HepG2 (cell line): ENCODE data around the gene SLC2A11. TPM values are rescaled to one million over a fixed set of nuclear protein-coding genes. Genes with fewer than 3 reads are reported as not detected.

ENCODE experiments used
- ATAC-seq: fragments of 200-7000 bp; cut with Tn5 transposase; 3 replicates; pipeline ENCODE4 v1.9.1; 2020; ENCODE audit warnings: mild to moderate bottlenecking, moderate library complexity
- BruUV-seq: library from RNA; stranded (reverse); fragments of 400-500 nt; replicated peaks from 2 replicates; lab custom pipeline; 2021; lab: Mats Ljungman, UMichigan
- CTCF ChIA-PET: fragments of 300-600 bp; formaldehyde crosslinking; extraction: SDS; loops from one replicate; lab custom pipeline; 2021; ENCODE audit warnings: low total read pairs, inconsistent platforms, low intra/inter-chr PET ratio; lab: Yijun Ruan, JAX
- POLR2A ChIA-PET: fragments of 350-600 bp; sonication (Branson Sonifier 250); formaldehyde crosslinking; loops from one replicate; lab custom pipeline; 2020; ENCODE audit warnings: antibody characterized with exemption, inconsistent platforms; lab: Yijun Ruan, JAX
- DNase-seq: peaks from one replicate; pipeline ENCODE4 v3.0.0-alpha.2; 2015; ENCODE audit warnings: low spot score
- FAIRE-seq: peaks from 3 replicates; lab custom pipeline; 2011; peaks lifted over from hg19 to GRCh38; lab: Jason Lieb, UNC
- H2AFZ ChIP-seq: one replicate; pipeline ENCODE4 v1.6.1; 2011; ENCODE audit warnings: low read length, inconsistent platforms
- H3K27ac ChIP-seq: fragments of 300-600 bp; 3 replicates; pipeline ENCODE4 v1.8.0; 2011; ENCODE audit warnings: mixed run types, mild to moderate bottlenecking, mixed read lengths, low read length, inconsistent platforms; ENCODE audit not compliant: insufficient read depth; ENCODE audit errors: extremely low read length
- H3K27me3 ChIP-seq, 2 experiments: fragments of 200-600 bp in 1 of 2; 2 replicates in 1 of 2; 3 replicates in 1 of 2; pipeline versions ENCODE4 v1.6.0 to v1.8.0; 2011; ENCODE audit warnings: low read length in 2 of 2, mild to moderate bottlenecking in 2 of 2, moderate library complexity in 2 of 2, inconsistent platforms in 1 of 2; ENCODE audit not compliant: insufficient read depth in 2 of 2, control insufficient read depth in 1 of 2
- H3K36me3 ChIP-seq, 2 experiments: fragments of 200-600 bp in 1 of 2; replicated peaks in 1 of 2; 2 replicates in 1 of 2; 3 replicates in 1 of 2; pipeline versions ENCODE4 v1.5.1 to v1.8.0; 2011; ENCODE audit warnings: low read length in 2 of 2, inconsistent platforms in 1 of 2; ENCODE audit not compliant: insufficient read depth in 2 of 2, control insufficient read depth in 1 of 2
- H3K4me1 ChIP-seq: 2 replicates; pipeline ENCODE4 v1.5.1; 2012; ENCODE audit warnings: low read length, inconsistent platforms; ENCODE audit not compliant: insufficient read depth
- H3K4me2 ChIP-seq: 2 replicates; pipeline ENCODE4 v1.6.0; 2011; ENCODE audit warnings: low read depth, low read length, inconsistent platforms
- H3K4me3 ChIP-seq, 3 experiments: fragments of 200-600 bp in 1 of 3; sonication (generic), shearing (Covaris generic) in 1 of 3; replicated peaks in 1 of 3; 2 replicates each; pipeline ENCODE4 v1.5.1; 2011 to 2016; ENCODE audit warnings: low read length in 3 of 3, inconsistent platforms in 2 of 3, low read depth in 2 of 3, mild to moderate bottlenecking in 2 of 3, control low read depth in 1 of 3, mixed read lengths in 1 of 3; ENCODE audit not compliant: insufficient read depth in 1 of 3
- H3K79me2 ChIP-seq: one replicate; pipeline ENCODE4 v1.6.1; 2011; ENCODE audit warnings: low read length, inconsistent platforms; ENCODE audit not compliant: insufficient read depth
- H3K9ac ChIP-seq: 2 replicates; pipeline ENCODE4 v1.6.0; 2011; ENCODE audit warnings: mild to moderate bottlenecking, low read depth, low read length, inconsistent platforms; ENCODE audit not compliant: insufficient read depth
- H3K9me3 ChIP-seq: 2 replicates; pipeline ENCODE4 v1.5.1; 2012; ENCODE audit warnings: mild to moderate bottlenecking, low read length
- H4K20me1 ChIP-seq: 2 replicates; pipeline ENCODE4 v1.6.0; 2011; ENCODE audit warnings: inconsistent platforms, mild to moderate bottlenecking, low read length, moderate library complexity; ENCODE audit not compliant: insufficient read depth
- CTCF ChIP-seq: sonication (generic); formaldehyde crosslinking; IDR thresholded peaks from 2 replicates; pipeline ENCODE4 v1.5.0; 2020; ENCODE audit warnings: mild to moderate bottlenecking, missing genetic modification reagents, moderate library complexity
- HMGXB4 ChIP-seq, 2 experiments: sonication (generic) in 1 of 2; formaldehyde crosslinking in 1 of 2; IDR thresholded peaks; 2 replicates each; pipeline versions ENCODE4 v1.4.0 to v1.6.1; 2018 to 2020; ENCODE audit warnings: missing genetic modification reagents in 2 of 2, borderline replicate concordance in 1 of 2, low read depth in 1 of 2, mild to moderate bottlenecking in 1 of 2, missing biosample characterization in 1 of 2
- PAX8 ChIP-seq: sonication (generic); formaldehyde crosslinking; IDR thresholded peaks from 2 replicates; pipeline ENCODE4 v1.8.0; 2022; ENCODE audit warnings: mild to moderate bottlenecking, missing genetic modification reagents, borderline replicate concordance
- PHB2 ChIP-seq: fragments of 450-650 bp; IDR thresholded peaks from 2 replicates; pipeline ENCODE4 v1.6.1; 2018; ENCODE audit not compliant: partially characterized antibody
- RARA ChIP-seq: IDR thresholded peaks from 2 replicates; pipeline ENCODE4 v1.6.1; 2016; ENCODE audit warnings: missing genetic modification reagents, missing compliant biosample characterization
- SATB2 ChIP-seq: sonication (generic); formaldehyde crosslinking; IDR thresholded peaks from 2 replicates; pipeline ENCODE4 v1.5.0; 2020; ENCODE audit warnings: missing genetic modification reagents
- SKI ChIP-seq: fragments of 450-650 bp; IDR thresholded peaks from one replicate; pipeline ENCODE4 v1.6.1; 2018; ENCODE audit warnings: mild to moderate bottlenecking; ENCODE audit not compliant: partially characterized antibody
- ZBTB3 ChIP-seq: sonication (generic); formaldehyde crosslinking; IDR thresholded peaks from 2 replicates; pipeline ENCODE4 v1.4.0; 2020; ENCODE audit warnings: low read depth, mild to moderate bottlenecking, moderate library complexity, missing genetic modification reagents, borderline replicate concordance
- ZNF230 ChIP-seq: sonication (generic); formaldehyde crosslinking; IDR thresholded peaks from 2 replicates; pipeline ENCODE4 v1.4.0; 2020; ENCODE audit warnings: mild to moderate bottlenecking, missing genetic modification reagents
- ZNF30 ChIP-seq: sonication (generic); formaldehyde crosslinking; IDR thresholded peaks from 2 replicates; pipeline ENCODE4 v1.5.0; 2020; ENCODE audit warnings: mild to moderate bottlenecking, missing genetic modification reagents
- ZNF441 ChIP-seq: sonication (generic); formaldehyde crosslinking; IDR thresholded peaks from 2 replicates; pipeline ENCODE4 v1.7.0; 2021; ENCODE audit warnings: missing genetic modification reagents, borderline replicate concordance
- ZNF629 ChIP-seq: sonication (generic); formaldehyde crosslinking; conservative IDR thresholded peaks from 2 replicates; pipeline ENCODE4 v1.5.0; 2020; ENCODE audit warnings: missing genetic modification reagents
- ZNF709 ChIP-seq: sonication (generic); formaldehyde crosslinking; IDR thresholded peaks from 2 replicates; pipeline ENCODE4 v1.5.0; 2020; ENCODE audit warnings: mild to moderate bottlenecking, missing genetic modification reagents
- ZNF773 ChIP-seq: sonication (generic); formaldehyde crosslinking; IDR thresholded peaks from 2 replicates; pipeline ENCODE4 v1.4.0; 2020; ENCODE audit warnings: missing genetic modification reagents, borderline replicate concordance
- WGBS: methylation state at CpG from one replicate; pipeline ENCODE4 v1.1.6; 2017; ENCODE audit warnings: low lambda C conversion rate; 5-methylcytosine and 5-hydroxymethylcytosine counted together
- in situ Hi-C: cut with HindIII; loops from 2 replicates; pipeline ENCODE4 v1.10.0; 2017; ENCODE audit warnings: low pct_unique_long_range_greater_than_20kb; ENCODE audit not compliant: extremely low pct_ligation_motif_present
- intact Hi-C: fragments of 100-400 bp; cut with micrococcal nuclease; formaldehyde crosslinking; loops from one replicate; pipeline ENCODE4 v1.10.0; 2022; ENCODE audit not compliant: unreplicated experiment
- polyA plus RNA-seq, 8 experiments: library from polyadenylated mRNA; depleted of rRNA in 3 of 8; stranded (reverse) in 7 of 8; unstranded in 1 of 8; fragments of >200 nt; fragmentation: Illumina TruSeq in 4 of 8; extraction: Trizol in 4 of 8; gene quantifications; 2 replicates each; pipeline versions ENCODE4 v1.2.1 to v1.2.3, GENCODE V29; 2011 to 2016; ENCODE audit warnings: low read depth in 4 of 8, missing spikeins in 1 of 8, mixed read lengths in 1 of 8; ENCODE audit not compliant: insufficient read depth in 1 of 8
- total RNA-seq, 5 experiments: library from RNA; depleted of rRNA; stranded (reverse); fragments of >200 nt; fragmentation: Illumina TruSeq; extraction: Trizol; gene quantifications; 2 replicates each; pipeline ENCODE4 v1.2.3, GENCODE V29; 2016; ENCODE audit warnings: low read depth in 1 of 5

The SLC2A11 gene
- total and polyA plus RNA-seq, 2 of the 13 experiments (the other 11 are each of a cell fraction or from before 2014, with no cell fraction given): 15.2 to 15.4 TPM

DNA sequence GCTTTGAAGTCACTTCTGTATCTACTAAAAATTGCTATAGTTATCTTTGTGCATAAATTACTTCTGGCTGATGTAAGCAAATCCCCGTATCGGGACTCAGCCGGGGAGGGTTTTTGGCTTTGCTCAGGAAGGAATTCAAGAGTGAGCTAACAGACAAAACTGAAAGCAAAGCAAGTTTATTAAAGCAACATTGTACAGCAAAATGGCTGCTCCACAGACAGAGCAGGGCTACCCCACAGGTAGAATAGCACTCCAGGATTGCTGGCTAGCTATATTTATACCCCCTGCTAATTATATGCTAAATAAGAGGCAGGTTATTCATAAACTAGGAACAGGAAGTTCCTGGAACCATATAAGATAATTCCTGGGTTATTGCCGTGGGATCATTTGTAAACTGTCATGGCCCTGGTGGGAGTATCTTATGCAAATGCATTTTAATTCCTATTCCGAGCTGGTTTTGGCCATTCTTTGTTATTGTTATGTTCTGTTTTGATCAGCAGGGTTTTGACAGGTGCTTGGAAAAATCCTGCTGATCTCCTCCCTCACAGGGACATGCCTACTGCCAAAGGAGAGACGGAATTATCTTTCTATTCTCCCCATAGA lies 51.7 kb downstream of the SLC2A11 start:
- FAIRE-seq (no peak), DNase-seq (no peak), ATAC-seq (no peak)
- Histone ChIP-seq H3K4me1 (peaks cover 45% of the 10 kb centered on the region), H3K4me3 (no peak overlapping the region), H3K27me3 (no peaks in the 10 kb centered on the region; a peak in 1 of 5 replicates), H3K4me2 (no peak overlapping the region), H2AFZ (no peak overlapping the region), H3K36me3 (no peaks in the 10 kb centered on the region), H3K27ac (no peak overlapping the region), H3K79me2 (no peaks in the 10 kb centered on the region), H3K9me3 (no peaks in the 10 kb centered on the region), H4K20me1 (no peaks in the 10 kb centered on the region), H3K9ac (no peak overlapping the region)
- ChIA-PET CTCF (no interaction called here), POLR2A (interaction anchor here (1.3 to 6.9 kb wide), 3 partner anchors 16 to 100 kb away, joined by 3 to 84 read pairs (median 4); partner anchors contain the start of genes MIF and SLC2A11)
- BruUV-seq: no TSS peak
- no peak for TF ChIP-seq ZNF230
- TF ChIP-seq ZBTB3: no peak
- TF ChIP-seq PAX8 (CRISPR knock-in tag): no peak
- no peak for TF ChIP-seq CTCF
- no peak for TF ChIP-seq ZNF709 (CRISPR knock-in tag)
- no peak for TF ChIP-seq ZNF441 (CRISPR knock-in tag)
- TF ChIP-seq SATB2: no peak
- no peak for TF ChIP-seq PHB2
- no peak for TF ChIP-seq ZNF773 (CRISPR knock-in tag)
- TF ChIP-seq RARA (CRISPR knock-in tag): no peak
- TF ChIP-seq SKI: no peak
- no peak for TF ChIP-seq HMGXB4 (CRISPR knock-in tag; IDR thresholded peaks at IDR 0.05; ENCODE audit: borderline replicate concordance in 1 of 2, low read depth in 1 of 2)
- no peak for TF ChIP-seq ZNF30 (CRISPR knock-in tag)
- no peak for TF ChIP-seq ZNF629 (CRISPR knock-in tag)
- WGBS: 96% methylated on average over 6 of the region's 6 CpGs
- intact Hi-C loops: no loop called here
- in situ Hi-C loops: no loop called here
